HepG2 (cell line): ENCODE data around the gene NHERF2. TPM values are rescaled to one million over a fixed set of nuclear protein-coding genes. Genes with fewer than 3 reads are reported as not detected.

Experiments
- AGO2 ChIP-seq: fragments of 200-400 bp; formaldehyde crosslinking; optimal IDR thresholded peaks from 2 replicates; pipeline ENCODE3; 2017; ENCODE audit warnings: mild to moderate bottlenecking, low read depth, low read length, moderate library complexity
- DMAP1 ChIP-seq: IDR thresholded peaks from 2 replicates; pipeline ENCODE4 v1.6.1; 2016
- E2F5 ChIP-seq: sonication (generic); formaldehyde crosslinking; conservative IDR thresholded peaks from 2 replicates; pipeline ENCODE4 v1.4.0; 2020; ENCODE audit warnings: missing genetic modification reagents
- HDAC6 ChIP-seq: fragments of 200-600 bp; sonication (generic); IDR thresholded peaks from 2 replicates; pipeline ENCODE4 v1.7.0; 2017; ENCODE audit warnings: mild to moderate bottlenecking, antibody characterized with exemption, low read length, low read depth
- MIER2 ChIP-seq: IDR thresholded peaks from 2 replicates; pipeline ENCODE4 v1.6.1; 2016; ENCODE audit warnings: missing biosample characterization, missing genetic modification reagents
- ONECUT2 ChIP-seq: sonication (generic); formaldehyde crosslinking; IDR thresholded peaks from 2 replicates; pipeline ENCODE4 v1.4.0; 2020; ENCODE audit warnings: missing genetic modification reagents
- SKI ChIP-seq: fragments of 450-650 bp; IDR thresholded peaks from one replicate; pipeline ENCODE4 v1.6.1; 2018; ENCODE audit warnings: mild to moderate bottlenecking; ENCODE audit not compliant: partially characterized antibody
- TAF1 ChIP-seq: sonication (generic); formaldehyde crosslinking; IDR thresholded peaks from 2 replicates; pipeline ENCODE4 v1.4.0; 2020; ENCODE audit warnings: missing genetic modification reagents
- THAP7 ChIP-seq: sonication (generic); formaldehyde crosslinking; IDR thresholded peaks from 2 replicates; pipeline ENCODE4 v1.8.1; 2023; ENCODE audit warnings: mild to moderate bottlenecking, missing genetic modification reagents
- ZBTB3 ChIP-seq: sonication (generic); formaldehyde crosslinking; IDR thresholded peaks from 2 replicates; pipeline ENCODE4 v1.4.0; 2020; ENCODE audit warnings: low read depth, mild to moderate bottlenecking, moderate library complexity, missing genetic modification reagents, borderline replicate concordance
- ZNF138 ChIP-seq: sonication (generic); formaldehyde crosslinking; IDR thresholded peaks from 2 replicates; pipeline ENCODE4 v1.5.0; 2020; ENCODE audit warnings: mild to moderate bottlenecking, low read depth, missing genetic modification reagents
- ZNF263 ChIP-seq: sonication (generic); formaldehyde crosslinking; IDR thresholded peaks from 2 replicates; pipeline ENCODE4 v1.4.0; 2020; ENCODE audit warnings: missing genetic modification reagents
- ZNF354B ChIP-seq: sonication (generic); formaldehyde crosslinking; IDR thresholded peaks from 2 replicates; pipeline ENCODE4 v1.8.0; 2022; ENCODE audit warnings: mild to moderate bottlenecking, missing genetic modification reagents
- ZNF512 ChIP-seq: sonication (generic); formaldehyde crosslinking; IDR thresholded peaks from 2 replicates; pipeline ENCODE4 v1.4.0; 2020; ENCODE audit warnings: mild to moderate bottlenecking, missing genetic modification reagents
- ZNF709 ChIP-seq: sonication (generic); formaldehyde crosslinking; IDR thresholded peaks from 2 replicates; pipeline ENCODE4 v1.5.0; 2020; ENCODE audit warnings: mild to moderate bottlenecking, missing genetic modification reagents
- polyA plus RNA-seq, 8 experiments: library from polyadenylated mRNA; depleted of rRNA in 3 of 8; stranded (reverse) in 7 of 8; unstranded in 1 of 8; fragments of >200 nt; fragmentation: Illumina TruSeq in 4 of 8; extraction: Trizol in 4 of 8; gene quantifications; 2 replicates each; pipeline versions ENCODE4 v1.2.1 to v1.2.3, GENCODE V29; 2011 to 2016; ENCODE audit warnings: low read depth in 4 of 8, missing spikeins in 1 of 8, mixed read lengths in 1 of 8; ENCODE audit not compliant: insufficient read depth in 1 of 8
- total RNA-seq, 5 experiments: library from RNA; depleted of rRNA; stranded (reverse); fragments of >200 nt; fragmentation: Illumina TruSeq; extraction: Trizol; gene quantifications; 2 replicates each; pipeline ENCODE4 v1.2.3, GENCODE V29; 2016; ENCODE audit warnings: low read depth in 1 of 5

Gene NHERF2
- total and polyA plus RNA-seq, 2 of the 13 experiments (the other 11 are each of a cell fraction or from before 2014, with no cell fraction given), result 23.7 to 39.3 TPM

GRCh38 chr16:1989209-1990100 is 37.2 kb upstream of the NHERF2 start, which contains the start of gene SYNGR3 (continued):
- TF ChIP-seq SKI, result no peak
- no peak for TF ChIP-seq THAP7 (CRISPR knock-in tag)
- TF ChIP-seq ZNF512 (CRISPR knock-in tag), result no peak
- 0 out of 2 replicates have a peak, but pooled peaks have one; percentile 24 for TF ChIP-seq TAF1 (CRISPR knock-in tag)
- TF ChIP-seq DMAP1, result no peak
- TF ChIP-seq ONECUT2 (CRISPR knock-in tag), result no peak
- no peak for TF ChIP-seq HDAC6
- TF ChIP-seq ZNF263 (CRISPR knock-in tag), result peak; percentile 91
- TF ChIP-seq E2F5 (CRISPR knock-in tag), result no peak
- TF ChIP-seq ZNF138 (CRISPR knock-in tag), result no peak
- no peak for TF ChIP-seq ZNF709 (CRISPR knock-in tag)
- peak; percentile 40 for TF ChIP-seq AGO2
- TF ChIP-seq ZNF354B (CRISPR knock-in tag), result no peak
- no peak for TF ChIP-seq MIER2 (CRISPR knock-in tag)
- no peak for TF ChIP-seq ZBTB3
- TF ChIP-seq, all 625 proteins: peak for 9
